ES-I3 (cell line): ENCODE data around the gene CROCC2.

ENCODE experiments used
- H3K36me3 ChIP-seq: 2 replicates; pipeline ENCODE4 v1.6.1; 2013; ENCODE audit warnings: mild to moderate bottlenecking, low read length, control low read depth, moderate library complexity; ENCODE audit not compliant: insufficient read depth
- H3K4me1 ChIP-seq: 2 replicates; pipeline ENCODE4 v1.6.1; 2013; ENCODE audit warnings: mild to moderate bottlenecking, control low read depth, low read length; ENCODE audit not compliant: insufficient read depth
- H3K9ac ChIP-seq: 2 replicates; pipeline ENCODE4 v1.6.1; 2013; ENCODE audit warnings: low read depth, mild to moderate bottlenecking, low read length, moderate library complexity
- H3K9me3 ChIP-seq: 2 replicates; pipeline ENCODE4 v1.6.1; 2013; ENCODE audit warnings: mild to moderate bottlenecking, low read length, moderate library complexity; ENCODE audit not compliant: control insufficient read depth, insufficient read depth

The CROCC2 gene

GRCh38 chr2:240925568-240926515 is 19.7 kb downstream of the CROCC2 start:
- Histone ChIP-seq H3K4me1 (no peaks in the 10 kb centered on the region; the same call in 1 of the 2 replicates), H3K9ac (no peak overlapping the region), H3K9me3 (no peaks in the 10 kb centered on the region), H3K36me3 (no peaks in the 10 kb centered on the region)

GRCh38 chr2:240926516-240927389 is 20.6 kb downstream of the CROCC2 start:
- Histone ChIP-seq H3K4me1 (no peaks in the 10 kb centered on the region; the same call in 1 of the 2 replicates), H3K9ac (no peak overlapping the region), H3K9me3 (no peaks in the 10 kb centered on the region), H3K36me3 (no peaks in the 10 kb centered on the region)

DNA sequence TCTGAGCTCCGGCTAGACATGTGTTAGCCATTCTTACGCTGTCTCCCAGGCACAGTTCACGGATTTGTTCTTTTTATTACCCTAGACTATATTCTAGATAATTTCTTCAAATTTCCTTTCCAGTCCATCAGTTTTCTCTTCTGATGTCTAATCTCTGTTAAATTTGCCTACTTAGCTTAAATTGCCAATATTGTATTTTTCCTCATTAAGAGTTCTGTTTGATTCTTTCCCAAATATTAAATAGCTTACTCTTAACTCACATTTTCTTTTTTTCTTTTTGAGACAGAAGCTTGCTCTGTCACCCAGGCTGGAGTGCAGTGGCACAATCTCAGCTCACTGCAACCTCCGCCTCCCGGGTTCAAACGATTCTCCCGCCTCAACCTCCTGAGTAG is 21.2 kb downstream of the CROCC2 start:
- Histone ChIP-seq H3K9ac (no peak overlapping the region), H3K9me3 (no peaks in the 10 kb centered on the region), H3K36me3 (no peaks in the 10 kb centered on the region), H3K4me1 (no peaks in the 10 kb centered on the region; the same call in 1 of the 2 replicates)

DNA sequence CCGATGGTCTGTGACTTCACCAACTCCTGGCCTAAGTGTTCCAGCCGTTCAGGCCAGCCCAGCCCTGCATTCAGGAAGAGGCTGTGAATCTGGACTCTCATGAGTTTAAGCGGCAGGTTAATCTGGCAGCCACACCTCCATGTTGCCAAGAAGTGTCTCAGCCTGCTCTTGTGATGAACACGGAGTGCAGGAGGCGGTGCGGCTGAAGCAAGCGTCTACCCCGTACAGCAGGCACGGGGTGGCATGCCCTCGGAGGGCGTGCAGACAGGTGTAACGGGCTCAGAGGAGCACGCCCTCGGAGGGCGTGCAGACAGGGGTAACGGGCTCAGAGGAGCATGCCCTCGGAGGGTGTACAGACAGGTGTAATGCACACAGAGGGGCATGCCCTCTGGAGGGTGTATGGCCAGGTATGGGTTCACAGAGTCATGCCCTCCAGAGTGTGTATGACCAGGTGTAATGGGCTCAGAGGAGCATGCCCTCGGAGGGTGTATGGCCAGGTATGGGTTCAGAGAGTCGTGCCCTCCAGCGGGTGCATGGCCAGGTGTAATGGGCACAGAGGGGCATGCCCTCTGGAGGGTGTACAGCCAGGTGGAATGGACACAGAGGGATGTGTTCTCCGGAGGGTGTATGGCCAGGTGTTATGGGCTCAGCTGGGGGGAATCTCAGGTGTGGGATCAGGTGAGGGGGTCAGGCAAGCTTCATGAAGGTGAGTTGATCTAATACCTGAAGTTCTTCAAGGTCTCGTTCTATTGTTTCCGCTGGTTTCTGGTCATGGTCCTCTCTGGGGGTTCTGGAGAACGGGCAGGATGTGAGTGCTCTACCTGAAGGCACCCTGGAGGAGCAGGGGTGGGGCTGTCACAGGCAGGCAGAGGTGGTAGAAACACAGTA is 22.6 kb downstream of the CROCC2 start:
- Histone ChIP-seq H3K36me3 (no peaks in the 10 kb centered on the region), H3K9ac (no peak overlapping the region), H3K9me3 (no peaks in the 10 kb centered on the region), H3K4me1 (no peaks in the 10 kb centered on the region)

- Histone ChIP-seq H3K9me3 (no peaks in the 10 kb centered on the region), H3K36me3 (no peaks in the 10 kb centered on the region), H3K9ac (no peak overlapping the region), H3K4me1 (no peaks in the 10 kb centered on the region)
These were observed 23.4 kb downstream of the CROCC2 start for GRCh38 chr2:240929364-240930095.

DNA sequence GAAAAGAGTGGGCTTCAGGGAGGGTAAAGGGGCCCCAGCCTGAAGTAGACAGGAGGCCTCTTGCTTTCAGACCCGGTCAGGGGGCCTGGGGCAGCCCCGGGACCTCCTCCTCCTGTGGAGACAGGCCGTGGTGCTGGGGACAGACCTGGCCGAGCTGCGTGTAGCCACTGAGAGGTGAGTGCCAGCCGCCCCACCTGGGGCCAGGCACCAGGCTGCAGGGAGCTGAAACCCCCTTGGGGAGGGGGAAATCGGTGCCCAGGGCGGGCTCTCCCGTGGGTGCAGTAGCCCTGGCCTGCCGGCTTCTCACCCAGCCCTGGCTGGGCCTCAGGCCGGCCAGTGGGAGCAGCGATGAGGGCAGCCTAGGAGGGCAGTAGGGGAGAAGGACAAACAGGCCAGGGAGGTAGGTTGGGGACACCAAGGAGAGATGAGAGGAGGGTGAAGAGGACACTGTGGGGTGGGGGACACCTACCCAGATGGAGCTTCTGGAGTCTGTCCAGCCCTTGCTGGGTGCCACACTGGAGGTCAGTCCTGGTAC is 24.0 kb downstream of the CROCC2 start:
- H3K9ac ChIP-seq, result no peak overlapping the region
- H3K36me3 ChIP-seq, result no peaks in the 10 kb centered on the region
- H3K4me1 ChIP-seq, result no peaks in the 10 kb centered on the region
- no peaks in the 10 kb centered on the region for H3K9me3 ChIP-seq

DNA sequence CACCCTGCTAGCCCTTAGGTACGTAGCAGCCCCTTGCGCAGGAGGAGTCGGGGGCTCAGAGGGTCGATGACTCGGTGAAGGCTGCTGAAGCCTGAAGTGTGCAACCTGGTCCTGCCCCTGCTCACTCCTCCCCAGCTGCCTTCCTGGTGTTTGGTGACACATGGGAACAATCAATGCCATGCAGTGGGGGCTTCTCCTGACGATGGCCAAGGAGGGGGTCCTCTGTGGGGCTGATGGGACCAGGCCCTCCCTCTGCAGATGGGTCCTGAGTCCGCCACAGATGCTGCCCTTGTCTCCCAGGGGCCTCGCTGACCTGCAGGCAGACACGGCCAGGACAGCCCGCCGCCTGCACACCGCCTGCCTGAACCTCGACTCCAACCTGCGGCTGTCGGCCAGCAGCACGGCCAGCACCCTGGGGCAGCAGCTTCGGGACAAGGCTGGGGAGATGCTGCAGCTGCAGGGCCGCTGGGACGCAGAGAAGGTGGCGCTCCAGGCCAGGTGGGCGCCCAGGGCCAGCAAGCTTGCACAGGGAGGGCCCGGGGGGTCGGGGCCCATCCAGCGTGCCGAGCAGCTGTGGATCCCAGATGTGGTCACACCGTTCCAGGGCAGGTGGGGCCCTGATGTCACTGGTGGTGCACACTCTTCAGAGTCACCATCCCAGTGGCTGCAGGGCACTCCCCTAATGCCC is 24.6 kb downstream of the CROCC2 start:
- H3K4me1 ChIP-seq, result no peaks in the 10 kb centered on the region
- no peak overlapping the region for H3K9ac ChIP-seq
- no peaks in the 10 kb centered on the region for H3K36me3 ChIP-seq
- no peaks in the 10 kb centered on the region for H3K9me3 ChIP-seq

- no peak overlapping the region for H3K9ac ChIP-seq
- H3K9me3 ChIP-seq, result no peaks in the 10 kb centered on the region
- H3K36me3 ChIP-seq, result no peaks in the 10 kb centered on the region
- H3K4me1 ChIP-seq, result no peaks in the 10 kb centered on the region
These were observed 25.3 kb downstream of the CROCC2 start for GRCh38 chr2:240931319-240931949.

GRCh38 chr2:240932001-240932723 is 26.0 kb downstream of the CROCC2 start:
- H3K4me1 ChIP-seq, result no peaks in the 10 kb centered on the region
- H3K36me3 ChIP-seq, result no peaks in the 10 kb centered on the region
- no peak overlapping the region for H3K9ac ChIP-seq
- 0 out of 2 replicates have a peak, but pooled peaks cover 3% of the 10 kb centered on the region for H3K9me3 ChIP-seq

- Histone ChIP-seq H3K9ac (no peak overlapping the region), H3K4me1 (no peaks in the 10 kb centered on the region), H3K9me3 (0 out of 2 replicates have a peak, but pooled peaks cover 4% of the 10 kb centered on the region), H3K36me3 (no peaks in the 10 kb centered on the region)
These were observed 26.6 kb downstream of the CROCC2 start for GRCh38 chr2:240932724-240933047.

DNA sequence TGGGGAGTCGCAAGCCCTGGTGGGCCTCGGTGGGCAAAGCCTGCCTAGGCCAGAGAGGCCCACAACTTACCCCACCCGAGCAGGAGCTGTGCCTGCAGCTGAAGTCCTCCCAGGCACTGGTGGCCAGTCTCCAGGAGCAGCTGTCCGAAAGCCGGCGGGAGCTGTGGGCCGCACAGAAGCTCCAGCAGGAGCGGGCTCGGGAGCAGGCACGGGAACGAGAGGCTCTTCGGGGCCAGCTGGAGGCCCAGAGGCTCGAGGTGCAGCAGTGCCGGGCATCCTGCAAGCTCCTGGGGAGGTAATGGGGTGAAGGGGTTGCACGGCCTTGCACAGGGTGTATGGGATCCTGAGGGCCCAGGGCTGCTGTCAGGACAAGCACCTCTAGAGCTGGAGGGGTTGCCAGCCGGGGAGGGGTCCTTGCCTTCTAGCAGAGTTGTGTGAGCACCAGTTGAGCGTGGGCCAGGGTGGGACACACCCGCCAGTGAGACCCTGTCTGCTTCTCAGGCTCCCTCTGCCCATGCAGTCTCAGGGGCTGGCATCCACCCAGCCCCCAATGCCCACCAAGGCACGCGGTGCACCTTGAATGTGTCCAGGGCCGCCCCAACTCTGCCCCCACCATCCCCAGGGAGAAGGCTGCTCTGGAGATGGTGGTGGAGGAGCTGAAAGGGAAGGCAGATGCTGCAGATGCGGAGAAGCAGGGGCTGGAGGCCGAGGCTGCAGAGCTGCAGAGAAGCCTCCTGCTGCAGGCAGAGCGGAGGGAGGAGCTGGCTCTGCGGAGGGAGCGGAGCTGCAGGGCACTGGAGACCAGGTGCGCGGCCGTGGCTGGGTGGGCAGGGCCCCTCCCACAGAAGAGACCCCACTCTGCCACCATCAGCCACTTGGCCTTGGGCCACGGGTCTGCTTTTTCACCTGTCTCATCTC is 27.2 kb downstream of the CROCC2 start:
- Histone ChIP-seq H3K36me3 (no peaks in the 10 kb centered on the region), H3K4me1 (no peaks in the 10 kb centered on the region), H3K9ac (no peak overlapping the region), H3K9me3 (0 out of 2 replicates have a peak, but pooled peaks cover 4% of the 10 kb centered on the region)
